ENCODE measurements around the gene KISS1. TPM values are rescaled to one million over a fixed set of nuclear protein-coding genes. Genes with fewer than 3 reads are reported as not detected.

The KISS1 gene
- total RNA-seq, 1 experiment from 2014 or later = 1.3 TPM

DNA sequence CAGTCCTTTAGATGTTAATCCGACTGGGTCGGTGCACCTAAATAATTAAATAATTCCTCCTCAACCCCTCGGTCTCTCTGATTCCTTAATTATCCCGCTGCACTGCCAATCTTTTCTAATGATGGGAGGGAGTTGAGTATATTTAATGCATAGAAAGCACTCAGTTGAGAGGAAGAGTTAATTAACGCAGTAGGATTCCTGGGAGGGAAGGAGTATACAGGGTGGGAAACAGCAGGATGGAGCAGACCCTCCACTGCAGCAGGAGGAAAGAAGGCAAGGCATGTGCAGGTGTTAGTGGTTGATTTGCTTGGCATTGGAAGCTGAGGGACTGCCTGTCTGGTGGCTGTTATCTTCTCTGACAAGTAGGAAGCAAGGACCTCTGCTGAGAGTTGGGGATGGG lies 20.2 kb downstream of the KISS1 start:
- POLR2A ChIA-PET = no interaction called here
- TF ChIP-seq JUND (IDR thresholded peaks at IDR 0.05) = no peak
- TF ChIP-seq ELF1 (IDR thresholded peaks at IDR 0.05; ENCODE audit: borderline replicate concordance, low read depth) = no peak
- TF ChIP-seq POLR2A (IDR thresholded peaks at IDR 0.05; ENCODE audit: borderline replicate concordance, extremely low read depth, insufficient read depth, insufficient read length) = no peak
- no peak for TF ChIP-seq CTCF (IDR thresholded peaks at IDR 0.05 in 2 of 3, conservative IDR thresholded peaks at IDR 0.05 in 1 of 3; ENCODE audit: borderline replicate concordance in 1 of 3, insufficient read depth in 1 of 3, low read depth in 2 of 3, low read length in 2 of 3)
- no peak for TF ChIP-seq POLR2AphosphoS5 (IDR thresholded peaks at IDR 0.05; ENCODE audit: low read depth, low read length)
- no peak for TF ChIP-seq CEBPB (IDR thresholded peaks at IDR 0.05; ENCODE audit: low read depth)
- TF ChIP-seq CBX3 (IDR thresholded peaks at IDR 0.05; ENCODE audit: low read depth) = no peak
- TF ChIP-seq, protein P1, sequence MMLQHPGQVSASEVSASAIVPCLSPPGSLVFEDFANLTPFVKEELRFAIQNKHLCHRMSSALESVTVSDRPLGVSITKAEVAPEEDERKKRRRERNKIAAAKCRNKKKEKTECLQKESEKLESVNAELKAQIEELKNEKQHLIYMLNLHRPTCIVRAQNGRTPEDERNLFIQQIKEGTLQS (IDR thresholded peaks at IDR 0.05) = no peak
- no peak for TF ChIP-seq SRF (IDR thresholded peaks at IDR 0.05; ENCODE audit: low read depth)
- TF ChIP-seq YY1 (IDR thresholded peaks at IDR 0.05; ENCODE audit: extremely low read depth, insufficient replicate concordance, low read depth, low read length) = no peak
- TF ChIP-seq, protein P2, sequence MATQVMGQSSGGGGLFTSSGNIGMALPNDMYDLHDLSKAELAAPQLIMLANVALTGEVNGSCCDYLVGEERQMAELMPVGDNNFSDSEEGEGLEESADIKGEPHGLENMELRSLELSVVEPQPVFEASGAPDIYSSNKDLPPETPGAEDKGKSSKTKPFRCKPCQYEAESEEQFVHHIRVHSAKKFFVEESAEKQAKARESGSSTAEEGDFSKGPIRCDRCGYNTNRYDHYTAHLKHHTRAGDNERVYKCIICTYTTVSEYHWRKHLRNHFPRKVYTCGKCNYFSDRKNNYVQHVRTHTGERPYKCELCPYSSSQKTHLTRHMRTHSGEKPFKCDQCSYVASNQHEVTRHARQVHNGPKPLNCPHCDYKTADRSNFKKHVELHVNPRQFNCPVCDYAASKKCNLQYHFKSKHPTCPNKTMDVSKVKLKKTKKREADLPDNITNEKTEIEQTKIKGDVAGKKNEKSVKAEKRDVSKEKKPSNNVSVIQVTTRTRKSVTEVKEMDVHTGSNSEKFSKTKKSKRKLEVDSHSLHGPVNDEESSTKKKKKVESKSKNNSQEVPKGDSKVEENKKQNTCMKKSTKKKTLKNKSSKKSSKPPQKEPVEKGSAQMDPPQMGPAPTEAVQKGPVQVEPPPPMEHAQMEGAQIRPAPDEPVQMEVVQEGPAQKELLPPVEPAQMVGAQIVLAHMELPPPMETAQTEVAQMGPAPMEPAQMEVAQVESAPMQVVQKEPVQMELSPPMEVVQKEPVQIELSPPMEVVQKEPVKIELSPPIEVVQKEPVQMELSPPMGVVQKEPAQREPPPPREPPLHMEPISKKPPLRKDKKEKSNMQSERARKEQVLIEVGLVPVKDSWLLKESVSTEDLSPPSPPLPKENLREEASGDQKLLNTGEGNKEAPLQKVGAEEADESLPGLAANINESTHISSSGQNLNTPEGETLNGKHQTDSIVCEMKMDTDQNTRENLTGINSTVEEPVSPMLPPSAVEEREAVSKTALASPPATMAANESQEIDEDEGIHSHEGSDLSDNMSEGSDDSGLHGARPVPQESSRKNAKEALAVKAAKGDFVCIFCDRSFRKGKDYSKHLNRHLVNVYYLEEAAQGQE (IDR thresholded peaks at IDR 0.05; ENCODE audit: low read depth) = no peak
- no peak for TF ChIP-seq MAX (IDR thresholded peaks at IDR 0.05)
- no peak for TF ChIP-seq ZBTB33 (IDR thresholded peaks at IDR 0.05; ENCODE audit: extremely low read depth, insufficient replicate concordance, low read length)
- TF ChIP-seq ZNF274 (IDR thresholded peaks at IDR 0.05; ENCODE audit: low read depth, low read length) = no peak
- Histone ChIP-seq H3K27me3 (ENCODE audit: insufficient read depth, low read length) (no peaks in the 10 kb centered on the region), H3K9ac (ENCODE audit: low read length) (no peak overlapping the region), H3K4me2 (ENCODE audit: low read length) (no peak overlapping the region), H3K4me1 (ENCODE audit: control insufficient read depth in 1 of 2, insufficient read depth in 2 of 2, low read length in 2 of 2) (peaks cover 10 to 60% of the 10 kb centered on the region in 2 experiments; a peak in 3 of 4 replicates), H3K9me3 (ENCODE audit: control insufficient read depth in 1 of 2, insufficient read depth in 1 of 2, low read depth in 1 of 2, low read length in 2 of 2) (no peaks in the 10 kb centered on the region), H3K4me3 (replicated peaks in 1 of 2; ENCODE audit: low read depth in 1 of 2, low read length in 2 of 2) (no peak overlapping the region), H3K27ac (ENCODE audit: low read depth, low read length) (no peak overlapping the region), H3K36me3 (ENCODE audit: control insufficient read depth in 1 of 2, insufficient read depth in 2 of 2, low read length in 2 of 2) (no peaks in the 10 kb centered on the region), H3K79me2 (ENCODE audit: insufficient read depth, low read length) (no peaks in the 10 kb centered on the region), H2AFZ (ENCODE audit: low read depth, low read length, poor library complexity, severe bottlenecking) (no peak overlapping the region), H3K9me2 (ENCODE audit: insufficient read depth) (no peaks in the 10 kb centered on the region), H4K20me1 (ENCODE audit: insufficient read depth) (no peaks in the 10 kb centered on the region)
- CTCF ChIA-PET = no interaction called here
- no TSS peak for BruUV-seq (replicated peaks)
- intact Hi-C loops (cut with micrococcal nuclease) = no loop called here
- DNase-seq (ENCODE audit: low read depth, low spot score) (no peak), ATAC-seq (no peak)
- RAD21 ChIA-PET (ENCODE audit: low non-redundant PET in 1 of 2, low total read pairs in 2 of 2, uncharacterized antibody in 2 of 2, unreplicated experiment in 2 of 2) = no interaction called here
